B cell (primary cell): Measurements from ENCODE around the gene TACO1. TPM values are rescaled to one million over a fixed set of nuclear protein-coding genes. Genes with fewer than 3 reads are reported as not detected.

Source experiments
- ATAC-seq: fragments of 200-7000 bp; cut with Tn5 transposase; one replicate; pipeline ENCODE4 v1.10.0; 2021; ENCODE audit warnings: low read depth, mild to moderate bottlenecking, moderate number of reproducible peaks, moderate library complexity
- CTCF ChIA-PET: fragments of 350-600 bp; sonication (Branson Sonifier 250); formaldehyde crosslinking; loops from one replicate; lab custom pipeline; 2021; ENCODE audit warnings: antibody characterized with exemption, inconsistent platforms; lab: Charles Lee
- POLR2A ChIA-PET: fragments of 350-600 bp; sonication (Branson Sonifier 250); formaldehyde crosslinking; loops from one replicate; lab custom pipeline; 2021; ENCODE audit warnings: antibody characterized with exemption; lab: Charles Lee
- DNase-seq: peaks from one replicate; pipeline ENCODE4 v3.0.0; 2013
- H2AFZ ChIP-seq: 2 replicates; pipeline ENCODE4 v1.6.1; 2012; ENCODE audit warnings: mild to moderate bottlenecking, low read depth, low read length; ENCODE audit not compliant: insufficient read depth, poor library complexity, severe bottlenecking
- H3K27ac ChIP-seq, 2 donors: 1 replicate in 1 of 2; 2 replicates in 1 of 2; pipeline ENCODE4 v1.5.1; 2012 to 2013; ENCODE audit warnings: low read length in 2 of 2, mild to moderate bottlenecking in 2 of 2, moderate library complexity in 1 of 2
- H3K27me3 ChIP-seq, 4 experiments: fragments of 200-600 bp in 1 of 4; sonication (generic) in 1 of 4; replicated peaks in 1 of 4; 1 replicate in 2 of 4; 2 replicates in 2 of 4; pipeline versions ENCODE4 v1.6.1 to v1.7.0; 2013 to 2016; ENCODE audit warnings: low read length in 3 of 4, mild to moderate bottlenecking in 2 of 4, mixed read lengths in 1 of 4, moderate library complexity in 1 of 4; ENCODE audit not compliant: insufficient read depth in 4 of 4, control insufficient read depth in 3 of 4; ENCODE audit errors: control extremely low read depth in 1 of 4
- H3K36me3 ChIP-seq, 2 experiments: replicated peaks in 1 of 2; 1 replicate in 1 of 2; 2 replicates in 1 of 2; pipeline versions ENCODE4 v1.6.1 to v1.7.1; 2013; ENCODE audit warnings: low read length in 1 of 2; ENCODE audit not compliant: insufficient read depth in 2 of 2, control insufficient read depth in 1 of 2; ENCODE audit errors: control extremely low read depth in 1 of 2, extremely low read depth in 1 of 2
- H3K4me1 ChIP-seq, 2 donors: fragments of 200-600 bp in 1 of 2; sonication (generic) in 1 of 2; 1 replicate in 1 of 2; 2 replicates in 1 of 2; pipeline versions ENCODE4 v1.5.1 to v1.6.1; 2013 to 2017; ENCODE audit warnings: low read length in 2 of 2; ENCODE audit not compliant: control insufficient read depth in 2 of 2, insufficient read depth in 2 of 2
- H3K4me2 ChIP-seq: replicated peaks from 2 replicates; pipeline ENCODE3; 2012; ENCODE audit warnings: mild to moderate bottlenecking, low read depth, low read length; ENCODE audit not compliant: poor library complexity, severe bottlenecking
- H3K4me3 ChIP-seq, 5 experiments: fragments of 200-600 bp in 1 of 5; sonication (generic) in 1 of 5; 1 replicate in 3 of 5; 2 replicates in 2 of 5; pipeline versions ENCODE4 v1.5.1 to v1.7.0; 2011 to 2016; ENCODE audit warnings: low read length in 4 of 5, mild to moderate bottlenecking in 4 of 5, low read depth in 2 of 5, control low read depth in 1 of 5, moderate library complexity in 1 of 5; ENCODE audit not compliant: insufficient read depth in 1 of 5; ENCODE audit errors: control extremely low read depth in 1 of 5, extremely low read depth in 1 of 5
- H3K79me2 ChIP-seq: fragments of 200-600 bp; sonication (generic); one replicate; pipeline ENCODE4 v1.6.0; 2016; ENCODE audit warnings: low read length; ENCODE audit not compliant: control insufficient read depth, insufficient read depth
- H3K9ac ChIP-seq: fragments of 200-600 bp; sonication (generic); 2 replicates; pipeline ENCODE4 v1.6.1; 2017; ENCODE audit warnings: mild to moderate bottlenecking, low read length, moderate library complexity
- H3K9me3 ChIP-seq, 3 donors: one replicate each; pipeline versions ENCODE4 v1.6.1 to v1.7.1; 2013; ENCODE audit warnings: low read length in 2 of 3; ENCODE audit not compliant: control insufficient read depth in 2 of 3, insufficient read depth in 1 of 3; ENCODE audit errors: control extremely low read depth in 1 of 3
- H4K20me1 ChIP-seq: 2 replicates; pipeline ENCODE4 v1.6.0; 2012; ENCODE audit warnings: mild to moderate bottlenecking, low read length; ENCODE audit not compliant: insufficient read depth, control insufficient read depth, poor library complexity, severe bottlenecking
- H3K27ac Mint-ChIP-seq: one replicate; pipeline ENCODE4 v1.8.0; 2021; ENCODE audit warnings: mixed read lengths
- H3K27me3 Mint-ChIP-seq: one replicate; pipeline ENCODE4 v1.8.0; 2021; ENCODE audit warnings: mixed read lengths
- H3K4me1 Mint-ChIP-seq: one replicate; pipeline ENCODE4 v1.8.0; 2021; ENCODE audit warnings: mixed read lengths
- H3K4me3 Mint-ChIP-seq: one replicate; pipeline ENCODE4 v1.8.0; 2021; ENCODE audit warnings: mixed read lengths
- H3K9me3 Mint-ChIP-seq: one replicate; pipeline ENCODE4 v1.8.0; 2022; ENCODE audit warnings: mixed read lengths; ENCODE audit not compliant: insufficient read depth
- EZH2 ChIP-seq: IDR thresholded peaks from 2 replicates; pipeline ENCODE4 v1.6.1; 2012; ENCODE audit warnings: borderline replicate concordance, low read depth, mild to moderate bottlenecking, moderate library complexity, low read length; ENCODE audit not compliant: insufficient read depth, poor library complexity, severe bottlenecking
- WGBS: methylation state at CpG from one replicate; pipeline ENCODE4 v1.1.5; 2013; ENCODE audit warnings: missing lambda C conversion rate; ENCODE audit not compliant: insufficient coverage; 5-methylcytosine and 5-hydroxymethylcytosine counted together
- intact Hi-C: fragments of 100-400 bp; cut with micrococcal nuclease; formaldehyde crosslinking; loops from one replicate; pipeline ENCODE4 v1.10.0; 2022
- polyA plus RNA-seq: library from polyadenylated mRNA; depleted of rRNA; stranded (reverse); fragments of >200 nt; gene quantifications from 2 replicates; pipeline ENCODE4 v1.2.3, GENCODE V29; 2012
- total RNA-seq, 2 donors: library from RNA; stranded (reverse); fragments of 120-200 nt in 1 of 2; gene quantifications; 1 replicate in 1 of 2; 2 replicates in 1 of 2; pipeline versions ENCODE4 v1.2.3 to v1.2.4, GENCODE V29; 2013 to 2022
- TF ChIP-seq, protein P1 (sequence below): fragments of 200-600 bp; IDR thresholded peaks from one replicate; pipeline ENCODE4 v1.8.0; 2022; ENCODE audit warnings: antibody characterized with exemption, mild to moderate bottlenecking

Gene TACO1
- total and polyA plus RNA-seq, 2 donors (not counting 1 experiment from before 2014, with no cell fraction given): 9.7 to 17.2 TPM

DNA sequence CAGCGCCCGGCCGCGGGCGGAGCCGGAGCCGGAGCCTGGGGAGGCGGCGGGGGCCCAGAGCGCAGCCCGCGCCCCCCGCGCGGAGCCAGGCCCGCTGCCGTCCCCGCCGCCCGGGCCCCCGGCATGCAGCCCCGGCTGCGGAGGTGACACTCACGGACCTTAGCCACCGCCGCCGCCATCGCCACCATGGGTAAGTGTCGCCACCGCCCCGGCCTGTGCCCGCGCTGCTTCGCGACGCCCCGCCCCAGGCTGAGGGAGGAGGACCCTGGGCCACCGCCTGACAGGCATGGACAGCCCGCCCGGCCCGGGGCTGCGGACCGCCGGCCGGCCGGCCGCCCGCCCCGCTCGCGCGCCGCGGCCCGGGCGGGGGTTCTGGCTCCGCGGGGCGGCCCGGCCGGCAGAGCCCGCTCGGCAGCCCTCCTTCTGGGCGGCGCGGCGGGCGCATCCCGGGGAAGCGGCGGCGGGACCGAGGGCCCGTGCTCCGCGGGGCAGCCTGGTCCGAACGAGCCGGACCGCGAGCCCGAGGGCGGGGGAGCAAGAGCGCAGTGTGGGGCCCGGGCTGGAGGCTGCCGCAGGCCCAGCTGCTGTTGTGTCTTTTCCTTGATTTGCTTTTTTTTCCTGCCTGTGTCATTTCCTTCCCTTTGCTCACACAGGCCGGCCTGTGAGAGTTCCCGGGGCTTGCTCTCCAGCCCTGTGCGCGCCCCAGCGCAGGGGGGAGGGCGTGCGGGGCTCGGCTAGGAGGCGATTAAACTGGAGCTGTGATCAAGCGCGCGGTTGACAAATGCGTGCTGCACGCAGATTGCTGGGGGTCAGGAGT is 22.1 kb downstream of the TACO1 start:
- ChIA-PET CTCF (interaction anchor here (0.9 to 4.1 kb wide), 7 partner anchors 8 to 198 kb away, joined by 3 to 30 read pairs (median 5); no protein-coding TSS in a partner anchor), POLR2A (interaction anchor here (0.7 to 2.8 kb wide), 12 partner anchors 11 to 884 kb away, joined by 3 to 48 read pairs (median 5); partner anchors contain the start of genes CCDC47, CEP95, DCAF7 and DDX42)
- H3K9me3 ChIP-seq: no peaks in the 10 kb centered on the region
- H3K9ac ChIP-seq: peak overlapping the region; percentile 91
- no peaks in the 10 kb centered on the region for H3K27me3 ChIP-seq
- peak overlapping the region in 1 of 2 donors; percentile 59 for H3K27ac ChIP-seq
- intact Hi-C loops: loop anchor here (1.0 to 5.0 kb wide), 10 partner anchors 22 to 655 kb away; partner anchors contain the start of genes CCDC47, CYB561, DCAF7 and FTSJ3
- ATAC-seq: peak; percentile 18
- TF ChIP-seq, protein P1, sequence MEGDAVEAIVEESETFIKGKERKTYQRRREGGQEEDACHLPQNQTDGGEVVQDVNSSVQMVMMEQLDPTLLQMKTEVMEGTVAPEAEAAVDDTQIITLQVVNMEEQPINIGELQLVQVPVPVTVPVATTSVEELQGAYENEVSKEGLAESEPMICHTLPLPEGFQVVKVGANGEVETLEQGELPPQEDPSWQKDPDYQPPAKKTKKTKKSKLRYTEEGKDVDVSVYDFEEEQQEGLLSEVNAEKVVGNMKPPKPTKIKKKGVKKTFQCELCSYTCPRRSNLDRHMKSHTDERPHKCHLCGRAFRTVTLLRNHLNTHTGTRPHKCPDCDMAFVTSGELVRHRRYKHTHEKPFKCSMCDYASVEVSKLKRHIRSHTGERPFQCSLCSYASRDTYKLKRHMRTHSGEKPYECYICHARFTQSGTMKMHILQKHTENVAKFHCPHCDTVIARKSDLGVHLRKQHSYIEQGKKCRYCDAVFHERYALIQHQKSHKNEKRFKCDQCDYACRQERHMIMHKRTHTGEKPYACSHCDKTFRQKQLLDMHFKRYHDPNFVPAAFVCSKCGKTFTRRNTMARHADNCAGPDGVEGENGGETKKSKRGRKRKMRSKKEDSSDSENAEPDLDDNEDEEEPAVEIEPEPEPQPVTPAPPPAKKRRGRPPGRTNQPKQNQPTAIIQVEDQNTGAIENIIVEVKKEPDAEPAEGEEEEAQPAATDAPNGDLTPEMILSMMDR: no peak
- no peak for TF ChIP-seq EZH2
- H4K20me1 ChIP-seq: peaks cover 40% of the 10 kb centered on the region
- WGBS: under 1% methylated on average over 100 of the region's 100 CpGs
- peak overlapping the region; percentile 53 to 90 (median 71) for H3K4me3 ChIP-seq
- Mint-ChIP-seq H3K4me1 (peaks cover 42% of the 10 kb centered on the region), H3K9me3 (no peaks in the 10 kb centered on the region), H3K4me3 (peak overlapping the region; percentile 99), H3K27ac (peak overlapping the region; percentile 94), H3K27me3 (no peaks in the 10 kb centered on the region)
- no peaks in the 10 kb centered on the region for H3K36me3 ChIP-seq
- peaks cover 50% of the 10 kb centered on the region for H3K79me2 ChIP-seq
- peak; percentile 50 for DNase-seq
- peak overlapping the region; percentile 97 for H3K4me2 ChIP-seq
- peaks cover 18 to 24% of the 10 kb centered on the region in 2 donors for H3K4me1 ChIP-seq
- peak overlapping the region; percentile 99 for H2AFZ ChIP-seq
